GM19468 (cell line): Measurements from ENCODE around the gene THG1L.
A peak's percentile ranks its signal among the peaks of the same experiment; 100 is the strongest.
"Not testable (repeated sequence)": the region's sequence is repeated elsewhere in the genome, so short reads cannot be mapped to it uniquely, and the experiment has no call there.

Experiments
- ATAC-seq: cut with Tn5 transposase; IDR thresholded peaks from one replicate; pipeline ENCODE4 v1.9.1; 2021; ENCODE audit warnings: mild to moderate bottlenecking, moderate library complexity, moderate number of reproducible peaks; ENCODE audit not compliant: unreplicated experiment; ENCODE audit errors: extremely low read depth

Gene THG1L

GRCh38 chr5:157731272-157732129, at the start of gene THG1L:
Gene THG1L (plus strand): TSS chr5:157731420. CDS start chr5:157731441, 21 bp downstream.
- ATAC-seq = peak; percentile 79

- no peak for ATAC-seq
Measured at GRCh38 chr5:157682257-157682656, 49.0 kb upstream of the THG1L start.

GRCh38 chr5:157686276-157687197, 44.7 kb upstream of the THG1L start:
- not testable (repeated sequence) for ATAC-seq

GRCh38 chr5:157687198-157687554, 44.0 kb upstream of the THG1L start:
- no peak for ATAC-seq

GRCh38 chr5:157689942-157690689, 41.1 kb upstream of the THG1L start:
- ATAC-seq = no peak

- ATAC-seq = no peak
Measured at GRCh38 chr5:157690690-157691433, 40.4 kb upstream of the THG1L start.

- not testable (repeated sequence) for ATAC-seq
Measured at GRCh38 chr5:157693816-157694215, 37.4 kb upstream of the THG1L start.

- not testable (repeated sequence) for ATAC-seq
Measured at GRCh38 chr5:157696154-157696553, 35.1 kb upstream of the THG1L start.

- ATAC-seq = not testable (repeated sequence)
Measured at GRCh38 chr5:157698674-157699073, 32.5 kb upstream of the THG1L start.

GRCh38 chr5:157703736-157704135, 27.5 kb upstream of the THG1L start:
- ATAC-seq = no peak

GRCh38 chr5:157708866-157709265, 22.4 kb upstream of the THG1L start:
- no peak for ATAC-seq

- ATAC-seq = no peak
Measured at GRCh38 chr5:157709346-157709745, 21.9 kb upstream of the THG1L start.

- no peak for ATAC-seq
Measured at GRCh38 chr5:157710431-157710830, 20.8 kb upstream of the THG1L start.

GRCh38 chr5:157710882-157711281, 20.3 kb upstream of the THG1L start:
- no peak for ATAC-seq

- no peak for ATAC-seq
Measured at GRCh38 chr5:157713830-157714595, 17.2 kb upstream of the THG1L start.

GRCh38 chr5:157714596-157714864, 16.7 kb upstream of the THG1L start:
- ATAC-seq = no peak

GRCh38 chr5:157718519-157718918, 12.7 kb upstream of the THG1L start:
- no peak for ATAC-seq

GRCh38 chr5:157719245-157719644, 12.0 kb upstream of the THG1L start:
- no peak for ATAC-seq

- no peak for ATAC-seq
Measured at GRCh38 chr5:157721159-157721558, 10.1 kb upstream of the THG1L start.
